ENCODE results near the gene CAVIN1.

DNA sequence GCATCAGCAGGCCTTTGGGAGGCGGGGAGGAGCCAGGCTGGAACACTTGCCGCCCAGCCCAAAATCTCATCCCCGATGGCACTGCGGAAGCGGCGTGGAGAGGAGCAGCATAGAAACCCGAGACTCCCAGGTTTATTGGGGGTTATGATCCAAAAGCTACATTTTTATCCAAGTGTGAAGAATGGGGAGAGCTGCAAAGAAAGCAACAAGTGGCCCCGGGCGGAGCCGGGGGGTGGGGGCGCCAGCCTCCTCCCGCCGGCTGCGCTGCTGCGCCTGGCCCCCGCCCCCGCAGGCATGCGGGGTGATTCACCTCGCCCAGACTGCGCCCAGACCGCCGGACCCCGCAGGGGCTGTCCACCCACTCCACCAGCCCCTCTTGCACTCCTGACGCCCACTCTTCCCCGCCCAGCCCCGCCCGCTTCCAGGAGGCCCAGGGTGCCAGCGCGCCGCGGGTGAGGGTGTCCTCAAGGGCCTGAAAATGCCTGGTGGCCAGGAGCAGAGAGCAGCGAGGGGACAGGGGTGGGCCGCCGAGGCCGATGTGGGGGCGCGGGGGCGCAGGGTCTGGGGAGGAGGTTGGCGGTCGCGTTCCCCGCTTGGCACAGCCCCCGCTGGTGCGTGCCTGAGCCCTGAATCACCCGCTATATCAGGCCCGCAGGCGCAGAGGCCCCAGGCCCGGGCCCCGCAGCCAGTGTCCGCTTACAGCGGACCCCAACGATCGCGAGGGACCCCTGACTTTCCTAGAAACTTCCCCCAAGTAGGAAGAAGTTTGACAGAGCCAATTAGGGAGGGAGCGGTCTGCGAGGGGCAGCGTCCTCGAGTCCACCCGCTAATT lies 1.3 kb downstream of the CAVIN1 start:
- TF ChIP-seq POLR2A (IDR thresholded peaks at IDR 0.05; ENCODE audit: low read depth, low read length): no peak
- no peak for TF ChIP-seq EZH2 (IDR thresholded peaks at IDR 0.05; ENCODE audit: borderline replicate concordance, low read depth, low read length, severe bottlenecking)
- TF ChIP-seq MYC (IDR thresholded peaks at IDR 0.05; ENCODE audit: low read depth, low read length): no peak
- TF ChIP-seq CTCF (IDR thresholded peaks at IDR 0.05; ENCODE audit: extremely low read depth in 1 of 2, insufficient read depth in 1 of 2, low read depth in 1 of 2, low read length in 2 of 2): no peak
- TF ChIP-seq POLR2AphosphoS5 (IDR thresholded peaks at IDR 0.05; ENCODE audit: insufficient read depth, low read depth, low read length): peak; percentile 85
- TF ChIP-seq MAX (IDR thresholded peaks at IDR 0.05; ENCODE audit: insufficient read depth, insufficient read length): no peak
- no peak for TF ChIP-seq JUN (IDR thresholded peaks at IDR 0.05; ENCODE audit: borderline replicate concordance, insufficient read depth, insufficient read length, low read depth)
- TF ChIP-seq GATA2 (IDR thresholded peaks at IDR 0.05; ENCODE audit: insufficient read depth, insufficient read length, low read depth, low read length): no peak
- no peak for TF ChIP-seq FOS (IDR thresholded peaks at IDR 0.05; ENCODE audit: borderline replicate concordance, insufficient read depth, low read length)

Measured in endothelial cell of umbilical vein (primary cell).